Umbilical cord (tissue), 2 donors: ENCODE measurements around the gene FMOD. TPM values are rescaled to one million over a fixed set of nuclear protein-coding genes. Genes with fewer than 3 reads are reported as not detected.
"Not testable (repeated sequence)": the region's sequence is repeated elsewhere in the genome, so short reads cannot be mapped to it uniquely, and the experiment has no call there.

Experiments
- DNase-seq: peaks from one replicate; pipeline ENCODE4 v3.0.0-alpha.2; 2015; ENCODE audit warnings: low spot score
- total RNA-seq: library from RNA; depleted of rRNA; stranded (reverse); fragments of >200 nt; gene quantifications from one replicate; pipeline ENCODE4 v1.2.3, GENCODE V29; 2014; ENCODE audit warnings: low replicate concordance; ENCODE audit not compliant: insufficient read depth

FMOD gene
- total RNA-seq, 1 donor from 2014 or later = 227 TPM

- DNase-seq = peak; percentile 96
Measured at GRCh38 chr1:203326830-203327683, 23.9 kb downstream of the FMOD start.

DNA sequence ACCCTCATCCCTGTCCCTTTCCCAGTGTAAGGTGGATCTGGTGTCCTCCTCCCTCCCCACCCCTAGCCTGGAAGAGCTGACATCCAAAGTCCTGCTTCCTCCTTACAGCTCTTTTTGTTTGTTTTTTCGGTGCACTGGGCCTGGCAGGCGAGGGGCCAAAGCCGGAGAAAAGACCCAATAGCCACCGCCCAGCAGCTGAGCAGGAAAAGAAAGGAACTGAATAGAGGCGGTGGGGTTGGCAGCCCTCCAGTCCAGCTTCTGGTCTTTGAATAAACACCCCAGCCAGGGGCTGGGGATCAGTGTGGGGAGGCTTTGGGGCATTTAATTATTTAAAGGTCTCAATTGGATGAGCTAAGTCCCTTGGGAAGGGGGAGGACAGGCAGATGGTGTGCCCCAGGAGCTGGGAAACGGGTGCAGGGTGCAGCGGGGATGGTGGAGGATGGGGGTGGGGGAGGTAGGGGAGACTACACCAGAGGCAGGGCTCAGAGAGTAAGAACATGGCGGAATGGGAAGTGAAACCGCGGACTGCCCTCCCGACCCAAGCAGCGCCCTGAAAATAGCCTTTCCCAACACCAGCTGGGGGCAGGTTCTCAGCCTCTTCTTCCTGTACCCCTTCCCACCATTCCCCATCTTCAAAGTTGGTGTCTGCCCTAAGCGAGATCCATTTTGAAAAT is 25.4 kb downstream of the FMOD start:
- peak; percentile 58 for DNase-seq

DNA sequence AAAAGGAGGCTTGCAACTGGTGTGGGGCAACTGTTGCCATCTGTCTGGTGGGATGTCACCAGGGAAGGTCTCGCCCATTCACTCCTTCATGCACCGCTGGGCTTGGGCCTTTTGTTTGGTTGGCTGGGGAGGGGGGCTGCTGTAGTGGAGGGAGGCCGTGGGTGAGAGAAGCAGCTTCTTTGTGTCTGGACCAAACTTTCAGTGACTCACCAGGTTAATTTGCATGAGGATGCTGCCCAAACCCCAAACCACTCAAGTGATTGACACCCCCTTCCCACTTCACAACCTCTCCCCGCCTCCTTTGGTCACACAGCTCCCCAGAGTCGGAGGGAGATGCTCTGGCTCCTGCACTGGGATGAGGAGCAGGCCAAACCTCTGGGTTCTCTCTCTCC is 25.9 kb downstream of the FMOD start:
- DNase-seq = no peak

GRCh38 chr1:203324105-203325025 is 26.6 kb downstream of the FMOD start:
- no peak for DNase-seq

DNA sequence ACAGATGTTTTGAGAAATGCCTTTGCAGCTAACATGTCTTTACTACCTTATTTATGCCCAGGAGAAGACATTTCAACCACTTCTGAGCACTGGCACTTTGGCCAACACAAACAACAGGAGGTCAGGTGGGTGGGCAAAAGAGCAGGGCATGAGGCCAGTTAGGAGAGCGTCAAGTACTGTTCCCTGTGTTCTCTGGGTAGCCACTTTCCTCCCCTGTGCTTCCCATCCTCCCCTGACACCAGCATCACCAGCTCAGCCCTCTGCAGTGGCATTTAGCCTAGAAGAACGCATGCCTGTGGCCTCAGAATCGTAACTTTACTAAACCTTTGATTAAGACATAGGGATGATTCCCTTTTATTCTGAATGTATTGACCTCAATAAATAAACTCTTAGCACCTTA is 27.3 kb downstream of the FMOD start:
- no peak for DNase-seq

GRCh38 chr1:203322500-203323179 is 28.3 kb downstream of the FMOD start:
- peak; percentile 64 for DNase-seq

- DNase-seq = no peak
Measured at GRCh38 chr1:203321273-203322052, 29.5 kb downstream of the FMOD start.

GRCh38 chr1:203320591-203321272 is 30.2 kb downstream of the FMOD start:
- DNase-seq = peak; percentile 51

DNA sequence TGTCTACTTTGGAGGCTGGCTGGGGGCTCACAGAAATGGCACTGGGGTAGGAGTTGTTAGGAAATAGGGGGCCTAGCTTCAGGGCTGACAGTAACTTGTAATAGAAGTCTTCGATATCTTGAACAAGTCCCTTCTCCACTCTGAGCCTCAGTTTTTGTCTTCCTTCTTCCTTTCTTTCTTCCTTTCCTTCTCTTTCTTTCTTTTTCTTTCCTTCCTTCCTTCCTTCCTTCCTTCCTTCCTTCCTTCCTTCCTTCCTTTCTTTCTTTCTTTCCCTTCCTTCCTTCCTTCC is 32.7 kb downstream of the FMOD start:
- DNase-seq = no peak

DNA sequence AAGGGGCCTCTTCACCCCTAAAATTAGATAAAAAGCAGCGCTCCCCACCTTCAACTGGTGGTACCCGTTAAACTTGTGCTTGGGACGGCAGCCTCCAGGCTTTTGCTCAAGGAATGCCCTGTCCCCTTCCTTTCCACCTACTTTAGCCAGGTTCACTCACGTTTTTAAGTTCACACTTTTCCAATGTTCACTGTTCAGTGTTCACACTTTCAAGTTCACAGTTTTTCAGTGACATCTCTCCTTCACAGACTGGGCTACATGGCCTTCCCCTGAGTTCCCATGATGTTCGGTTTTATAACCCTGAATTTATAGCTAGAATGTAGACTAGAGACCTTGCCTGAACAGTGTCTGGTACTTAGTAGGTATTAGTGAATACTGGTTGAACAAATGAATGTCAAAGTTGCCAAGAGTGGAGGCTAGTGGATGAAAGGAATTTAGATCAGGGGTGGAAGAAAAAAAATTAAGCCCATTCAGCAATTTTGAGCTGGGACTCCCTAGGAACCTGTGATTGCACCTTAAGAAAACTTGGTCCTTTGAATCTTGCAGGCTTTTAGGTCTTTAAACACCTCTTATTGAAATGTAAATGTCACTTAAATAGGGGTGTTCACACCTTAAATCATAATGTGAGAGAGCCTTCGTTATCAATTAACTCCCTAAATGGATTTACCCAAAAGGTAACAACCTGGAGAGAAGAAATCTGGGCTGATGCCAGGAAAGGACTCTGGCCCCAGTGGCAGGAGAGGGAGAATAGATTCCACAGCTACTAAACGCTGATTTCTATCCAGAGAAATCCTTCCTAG is 33.3 kb downstream of the FMOD start:
- no peak for DNase-seq

- DNase-seq = peak; percentile 92
Measured at GRCh38 chr1:203316626-203317093, 34.3 kb downstream of the FMOD start.

DNA sequence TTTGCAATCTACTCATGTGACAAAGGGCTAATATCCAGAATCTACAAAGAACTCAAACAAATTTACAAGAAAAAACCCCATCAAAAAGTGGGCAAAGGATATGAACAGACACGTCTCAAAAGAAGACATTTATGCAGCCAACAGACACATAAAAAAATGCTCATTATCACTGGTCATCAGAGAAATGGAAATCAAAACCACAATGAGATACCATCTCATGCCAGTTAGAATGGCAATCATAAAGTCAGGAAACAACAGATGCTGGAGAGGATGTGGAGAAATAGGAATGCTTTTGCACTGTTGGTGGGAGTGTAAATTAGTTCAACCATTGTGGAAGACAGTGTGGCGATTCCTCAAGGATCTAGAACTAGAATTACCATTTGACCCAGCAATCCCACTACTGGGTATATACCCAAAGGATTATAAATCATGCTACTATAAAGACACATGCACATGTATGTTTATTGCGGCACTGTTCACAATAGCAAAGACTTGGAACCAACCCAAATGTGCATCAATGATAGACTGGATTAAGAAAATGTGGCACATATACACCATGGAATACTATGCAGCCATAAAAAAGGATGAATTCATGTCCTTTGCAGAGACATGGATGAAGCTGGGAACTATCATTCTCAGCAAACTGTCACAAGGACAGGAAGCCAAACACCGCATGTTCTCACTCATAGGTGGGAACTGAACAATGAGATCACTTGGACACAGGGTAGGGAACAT is 36.7 kb downstream of the FMOD start:
- DNase-seq = not testable (repeated sequence)

DNA sequence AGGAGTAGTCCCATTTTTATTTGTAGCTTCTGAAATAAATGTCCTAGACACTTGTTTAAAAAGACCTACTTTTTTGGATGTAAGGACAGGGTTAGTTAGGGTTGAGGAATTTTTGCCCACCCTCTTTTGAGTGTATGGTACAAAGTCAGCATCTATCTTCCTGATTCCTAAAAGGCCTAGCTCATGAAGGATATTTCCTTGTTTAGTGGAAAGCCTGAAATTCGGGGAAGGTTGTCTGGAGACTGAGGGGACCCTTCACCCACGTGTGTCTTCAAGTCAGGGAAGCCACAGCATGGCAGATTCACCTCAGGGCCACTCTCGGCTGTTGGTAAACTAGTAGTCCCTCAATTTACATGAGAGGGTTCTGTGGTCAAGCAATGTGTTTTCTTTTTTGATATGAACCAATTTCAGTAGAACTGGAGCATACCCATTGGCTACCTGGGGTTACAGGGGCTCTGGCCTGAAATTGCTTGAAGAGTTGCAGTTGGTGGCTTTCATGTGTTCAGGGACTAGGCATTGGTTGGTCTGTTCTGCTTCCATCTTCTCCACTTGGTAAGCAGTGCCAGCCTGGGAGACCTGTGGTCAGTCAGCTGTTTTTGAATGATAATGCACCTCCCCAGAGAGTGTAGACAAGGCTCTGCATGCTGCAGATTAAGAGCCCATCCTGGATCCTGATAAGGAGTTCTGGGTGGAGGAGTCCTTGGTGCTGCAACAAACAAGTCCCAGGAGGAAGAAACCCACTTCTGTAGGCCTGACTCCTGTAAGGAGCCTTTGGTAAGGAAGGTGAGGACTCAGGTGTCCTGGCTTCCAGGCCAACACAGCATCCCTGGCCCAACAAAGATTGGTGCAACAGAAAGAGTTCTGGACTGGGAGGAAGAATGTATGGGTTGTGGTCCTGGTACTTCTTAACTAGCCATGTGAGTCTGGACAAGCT is 39.3 kb downstream of the FMOD start:
- DNase-seq = no peak

DNA sequence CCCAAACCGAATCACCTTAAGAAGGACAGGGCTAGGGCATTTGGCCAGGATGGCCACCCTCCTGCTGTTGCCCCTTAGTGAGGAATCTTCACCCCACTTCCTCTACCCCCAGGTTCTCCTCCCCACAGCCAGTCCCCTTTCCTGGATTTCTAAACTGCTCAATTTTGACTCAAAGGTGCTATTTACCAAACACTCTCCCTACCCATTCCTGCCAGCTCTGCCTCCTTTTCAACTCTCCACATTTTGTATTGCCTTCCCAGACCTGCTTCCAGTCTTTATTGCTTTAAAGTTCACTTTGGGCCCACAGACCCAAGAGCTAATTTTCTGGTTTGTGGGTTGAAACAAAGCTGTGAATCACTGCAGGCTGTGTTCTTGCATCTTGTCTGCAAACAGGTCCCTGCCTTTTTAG is 42.0 kb downstream of the FMOD start:
- no peak for DNase-seq

- DNase-seq = no peak
Measured at GRCh38 chr1:203308328-203308922, 42.5 kb downstream of the FMOD start.

- no peak for DNase-seq
Measured at GRCh38 chr1:203307641-203308126, 43.2 kb downstream of the FMOD start.
